ENCODE data around the gene NTN3. TPM values are rescaled to one million over a fixed set of nuclear protein-coding genes. Genes with fewer than 3 reads are reported as not detected.

The NTN3 gene
- total RNA-seq, 1 experiment from 2014 or later = 0.39 TPM

DNA sequence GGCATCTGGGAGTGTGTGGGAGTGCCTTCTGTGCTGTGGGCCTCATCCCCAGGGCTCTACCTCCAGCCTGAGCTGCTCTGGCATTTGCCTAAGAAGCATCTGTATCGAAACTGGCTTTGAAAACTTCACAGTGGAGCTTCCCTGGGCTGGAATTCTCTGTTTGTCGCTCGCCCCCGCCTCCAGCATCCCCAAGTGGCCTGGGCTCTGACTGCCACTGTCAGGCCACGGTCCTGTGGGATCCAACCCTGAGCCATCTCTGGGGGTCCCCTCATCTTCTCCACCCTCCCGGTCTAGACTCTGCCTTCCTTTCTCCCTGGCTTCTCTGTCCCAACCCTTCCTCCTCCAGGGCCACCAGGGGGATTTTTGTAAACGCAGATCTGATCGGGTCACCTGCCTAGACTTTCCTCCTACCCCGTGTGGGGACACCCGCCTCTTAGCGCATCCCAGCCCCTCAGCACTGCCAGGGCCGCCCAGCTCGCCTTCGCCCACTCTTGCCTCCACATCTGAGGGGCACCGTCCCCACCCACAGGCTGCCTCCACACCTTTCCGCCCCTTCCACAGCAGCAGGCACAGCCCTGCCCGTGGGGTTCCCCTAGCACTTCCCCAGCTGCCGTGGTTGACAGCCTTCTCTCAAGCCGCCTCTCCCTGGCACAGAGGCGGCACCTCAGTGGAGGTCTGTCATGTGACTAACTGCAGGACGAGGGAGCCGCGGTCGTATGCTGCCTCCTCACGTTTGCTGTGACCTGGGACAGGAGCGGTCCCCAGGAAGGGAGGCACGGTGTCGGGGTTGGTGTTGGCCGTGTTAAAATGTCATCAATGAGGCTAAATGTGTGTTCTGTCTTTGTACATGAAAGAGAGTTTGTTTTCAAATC is 15.8 kb downstream of the NTN3 start:
- no peaks in the 10 kb centered on the region for H3K36me3 ChIP-seq (ENCODE audit: control insufficient read depth, insufficient read depth, low read length)
- H3K9me3 ChIP-seq = no peaks in the 10 kb centered on the region
- H3K9me3 Mint-ChIP-seq (ENCODE audit: unreplicated experiment) = no peaks in the 10 kb centered on the region
- no peak for DNase-seq
- peaks cover 11% of the 10 kb centered on the region for H3K36me3 Mint-ChIP-seq (ENCODE audit: insufficient read depth, unreplicated experiment)
- no TSS peak for BruUV-seq (replicated peaks)
- ChIA-PET POLR2A (no interaction called here), CTCF (no interaction called here)
- no peak overlapping the region for H3K4me3 Mint-ChIP-seq (ENCODE audit: unreplicated experiment)
- H3K27ac Mint-ChIP-seq (ENCODE audit: unreplicated experiment) = peak overlapping the region; percentile 77
- H3K27me3 ChIP-seq (replicated peaks; ENCODE audit: control insufficient read depth, insufficient read depth, low read length) = no peaks in the 10 kb centered on the region
- no peak overlapping the region for H3K4me3 ChIP-seq (ENCODE audit: low read depth, low read length)
- TF ChIP-seq CTCF (IDR thresholded peaks at IDR 0.05; ENCODE audit: insufficient read depth in 1 of 2, low read depth in 1 of 2, low read length in 1 of 2, severe bottlenecking in 1 of 2, unreplicated experiment in 1 of 2) = no peak
- H3K4me1 Mint-ChIP-seq (ENCODE audit: low read depth, unreplicated experiment) = peaks cover 17% of the 10 kb centered on the region
- H3K27me3 Mint-ChIP-seq (ENCODE audit: insufficient read depth, unreplicated experiment) = no peaks in the 10 kb centered on the region
- intact Hi-C loops (cut with micrococcal nuclease; ENCODE audit: unreplicated experiment) = no loop called here
- no peaks in the 10 kb centered on the region for H3K4me1 ChIP-seq

- intact Hi-C loops (cut with micrococcal nuclease; ENCODE audit: unreplicated experiment) = no loop called here
- Mint-ChIP-seq H3K27ac (ENCODE audit: unreplicated experiment) (peak overlapping the region; percentile 77), H3K27me3 (ENCODE audit: insufficient read depth, unreplicated experiment) (no peaks in the 10 kb centered on the region), H3K4me3 (ENCODE audit: unreplicated experiment) (no peak overlapping the region), H3K4me1 (ENCODE audit: low read depth, unreplicated experiment) (peaks cover 17% of the 10 kb centered on the region), H3K36me3 (ENCODE audit: insufficient read depth, unreplicated experiment) (peaks cover 11% of the 10 kb centered on the region), H3K9me3 (ENCODE audit: unreplicated experiment) (no peaks in the 10 kb centered on the region)
- ChIA-PET CTCF (interaction anchor here (1.0 kb wide), 1 partner anchor 14 kb away, joined by 6 read pairs; no protein-coding TSS in a partner anchor), POLR2A (no interaction called here)
- TF ChIP-seq CTCF (IDR thresholded peaks at IDR 0.05; ENCODE audit: insufficient read depth in 1 of 2, low read depth in 1 of 2, low read length in 1 of 2, severe bottlenecking in 1 of 2, unreplicated experiment in 1 of 2) = no peak
- no peaks in the 10 kb centered on the region for H3K9me3 ChIP-seq
- H3K4me3 ChIP-seq (ENCODE audit: low read depth, low read length) = no peak overlapping the region
- no peaks in the 10 kb centered on the region for H3K4me1 ChIP-seq
- BruUV-seq (replicated peaks) = no TSS peak
- H3K27me3 ChIP-seq (replicated peaks; ENCODE audit: control insufficient read depth, insufficient read depth, low read length) = no peaks in the 10 kb centered on the region
- DNase-seq = no peak
- H3K36me3 ChIP-seq (ENCODE audit: control insufficient read depth, insufficient read depth, low read length) = no peaks in the 10 kb centered on the region
Measured at GRCh38 chr16:2487517-2487842, 16.4 kb downstream of the NTN3 start.

GRCh38 chr16:2487903-2488531 is 16.9 kb downstream of the NTN3 start:
- ChIA-PET CTCF (interaction anchor here (1.0 kb wide), 1 partner anchor 13 kb away, joined by 6 read pairs; no protein-coding TSS in a partner anchor), POLR2A (no interaction called here)
- Histone ChIP-seq H3K27me3 (replicated peaks; ENCODE audit: control insufficient read depth, insufficient read depth, low read length) (no peaks in the 10 kb centered on the region), H3K4me3 (ENCODE audit: low read depth, low read length) (no peak overlapping the region), H3K9me3 (no peaks in the 10 kb centered on the region), H3K4me1 (no peaks in the 10 kb centered on the region), H3K36me3 (ENCODE audit: control insufficient read depth, insufficient read depth, low read length) (no peaks in the 10 kb centered on the region)
- Mint-ChIP-seq H3K4me3 (ENCODE audit: unreplicated experiment) (no peak overlapping the region), H3K4me1 (ENCODE audit: low read depth, unreplicated experiment) (peaks cover 17% of the 10 kb centered on the region), H3K36me3 (ENCODE audit: insufficient read depth, unreplicated experiment) (peaks cover 11% of the 10 kb centered on the region), H3K27me3 (ENCODE audit: insufficient read depth, unreplicated experiment) (no peaks in the 10 kb centered on the region), H3K27ac (ENCODE audit: unreplicated experiment) (no peak overlapping the region), H3K9me3 (ENCODE audit: unreplicated experiment) (no peaks in the 10 kb centered on the region)
- TF ChIP-seq CTCF (IDR thresholded peaks at IDR 0.05; ENCODE audit: insufficient read depth in 1 of 2, low read depth in 1 of 2, low read length in 1 of 2, severe bottlenecking in 1 of 2, unreplicated experiment in 1 of 2) = no peak
- no TSS peak for BruUV-seq (replicated peaks)
- DNase-seq = no peak
- intact Hi-C loops (cut with micrococcal nuclease; ENCODE audit: unreplicated experiment) = no loop called here

Data from Caco-2 (cell line).